Trophoblast cell (in vitro differentiated cells and primary cell): ENCODE results near the gene ANKRD1.

ENCODE experiments used
- DNase-seq, 2 donors: peaks; one replicate each; pipeline ENCODE4 v3.0.0-alpha.2; 2016
- H2AFZ ChIP-seq: 2 replicates; pipeline ENCODE4 v1.6.1; 2013; ENCODE audit warnings: low read length, moderate library complexity, mild to moderate bottlenecking; ENCODE audit not compliant: insufficient read depth, poor library complexity
- H2AK5ac ChIP-seq: 2 replicates; pipeline ENCODE4 v1.6.1; 2013; ENCODE audit warnings: mild to moderate bottlenecking, low read length
- H2BK120ac ChIP-seq: 2 replicates; pipeline ENCODE4 v1.6.1; 2013; ENCODE audit warnings: low read length, mild to moderate bottlenecking, moderate library complexity; ENCODE audit not compliant: insufficient read depth, poor library complexity
- H2BK12ac ChIP-seq: 2 replicates; pipeline ENCODE4 v1.6.1; 2013; ENCODE audit warnings: mild to moderate bottlenecking, low read length, moderate library complexity
- H2BK5ac ChIP-seq: 2 replicates; pipeline ENCODE4 v1.6.1; 2013; ENCODE audit warnings: low read length, low read depth, moderate library complexity, mild to moderate bottlenecking; ENCODE audit not compliant: poor library complexity
- H3K14ac ChIP-seq: 2 replicates; pipeline ENCODE4 v1.6.1; 2013; ENCODE audit warnings: mild to moderate bottlenecking, low read length
- H3K18ac ChIP-seq: 2 replicates; pipeline ENCODE4 v1.6.1; 2013; ENCODE audit warnings: mild to moderate bottlenecking, low read length
- H3K23ac ChIP-seq: 2 replicates; pipeline ENCODE4 v1.6.1; 2013; ENCODE audit warnings: low read length
- H3K27ac ChIP-seq: 2 replicates; pipeline ENCODE4 v1.5.1; 2013; ENCODE audit warnings: low read depth, mild to moderate bottlenecking, inconsistent platforms, low read length, moderate library complexity
- H3K27me3 ChIP-seq: 2 replicates; pipeline ENCODE4 v1.6.1; 2013; ENCODE audit warnings: inconsistent platforms, mild to moderate bottlenecking, low read length, moderate library complexity; ENCODE audit not compliant: insufficient read depth
- H3K36me3 ChIP-seq, 2 experiments: 1 replicate in 1 of 2; 2 replicates in 1 of 2; pipeline ENCODE4 v1.6.1; 2013; ENCODE audit warnings: low read length in 2 of 2, mild to moderate bottlenecking in 2 of 2, moderate library complexity in 1 of 2; ENCODE audit not compliant: insufficient read depth in 2 of 2, control insufficient read depth in 1 of 2
- H3K4ac ChIP-seq: 2 replicates; pipeline ENCODE4 v1.6.1; 2013; ENCODE audit warnings: low read depth, mild to moderate bottlenecking, low read length, moderate library complexity
- H3K4me1 ChIP-seq, 2 experiments: 1 replicate in 1 of 2; 2 replicates in 1 of 2; pipeline ENCODE4 v1.6.1; 2013; ENCODE audit warnings: low read length in 2 of 2, mild to moderate bottlenecking in 2 of 2, moderate library complexity in 1 of 2; ENCODE audit not compliant: insufficient read depth in 2 of 2, control insufficient read depth in 1 of 2
- H3K4me2 ChIP-seq: 2 replicates; pipeline ENCODE4 v1.6.1; 2013; ENCODE audit warnings: inconsistent platforms, mild to moderate bottlenecking, low read length, moderate library complexity
- H3K4me3 ChIP-seq: 2 replicates; pipeline ENCODE4 v1.5.1; 2013; ENCODE audit warnings: mild to moderate bottlenecking, low read depth, low read length, inconsistent platforms
- H3K79me1 ChIP-seq: one replicate; pipeline ENCODE4 v1.6.1; 2013; ENCODE audit warnings: low read length
- H3K79me2 ChIP-seq: 2 replicates; pipeline ENCODE4 v1.6.1; 2013; ENCODE audit warnings: low read length, mild to moderate bottlenecking; ENCODE audit not compliant: control insufficient read depth, insufficient read depth, poor library complexity
- H3K9ac ChIP-seq: 2 replicates; pipeline ENCODE4 v1.6.1; 2013; ENCODE audit warnings: mild to moderate bottlenecking, low read length
- H3K9me3 ChIP-seq: 2 replicates; pipeline ENCODE4 v1.6.1; 2013; ENCODE audit warnings: low read depth, mild to moderate bottlenecking, control low read depth, inconsistent platforms, low read length; ENCODE audit not compliant: insufficient read depth
- H4K12ac ChIP-seq: 2 replicates; pipeline ENCODE4 v1.6.1; 2013; ENCODE audit warnings: low read depth, mild to moderate bottlenecking, low read length, moderate library complexity
- H4K8ac ChIP-seq: 2 replicates; pipeline ENCODE4 v1.6.1; 2013; ENCODE audit warnings: low read depth, mild to moderate bottlenecking, low read length, moderate library complexity
- H4K91ac ChIP-seq: one replicate; pipeline ENCODE4 v1.6.1; 2013; ENCODE audit warnings: low read depth, mild to moderate bottlenecking, low read length, moderate library complexity
- WGBS: extraction: QIAGEN DNeasy Blood & Tissue Kit; methylation state at CpG from one replicate; pipeline ENCODE4 v1.1.7; 2013; ENCODE audit warnings: missing lambda C conversion rate; ENCODE audit not compliant: insufficient read length, insufficient coverage; ENCODE audit errors: extremely low coverage; 5-methylcytosine and 5-hydroxymethylcytosine counted together

ANKRD1 gene

GRCh38 chr10:90939648-90940047 lies 18.8 kb upstream of the ANKRD1 start:
- H3K18ac ChIP-seq = no peak overlapping the region
- H3K9me3 ChIP-seq = peaks cover 3% of the 10 kb centered on the region
- no peak overlapping the region for H3K9ac ChIP-seq
- H3K36me3 ChIP-seq = no peaks in the 10 kb centered on the region
- DNase-seq = no peak
- peak overlapping the region; percentile 30 for H2BK12ac ChIP-seq
- peak overlapping the region; percentile 3 for H4K91ac ChIP-seq
- H2AK5ac ChIP-seq = peak overlapping the region; percentile 48
- peaks cover 20% of the 10 kb centered on the region for H3K79me1 ChIP-seq
- no peak overlapping the region for H3K27ac ChIP-seq
- peak overlapping the region; percentile 2 for H2BK5ac ChIP-seq
- H4K12ac ChIP-seq = no peak overlapping the region
- H3K14ac ChIP-seq = no peak overlapping the region
- no peak overlapping the region for H2BK120ac ChIP-seq
- no peak overlapping the region for H3K4me2 ChIP-seq
- no CpG with 5 or more reads among the region's 6 CpGs for WGBS
- no peak overlapping the region for H3K23ac ChIP-seq
- H3K27me3 ChIP-seq = no peaks in the 10 kb centered on the region
- peaks cover 1% of the 10 kb centered on the region for H3K79me2 ChIP-seq
- no peak overlapping the region for H2AFZ ChIP-seq
- no peak overlapping the region for H3K4ac ChIP-seq
- H4K8ac ChIP-seq = no peak overlapping the region
- H3K4me1 ChIP-seq = peaks cover 6 to 16% of the 10 kb centered on the region in 2 experiments
- H3K4me3 ChIP-seq = no peak overlapping the region

GRCh38 chr10:90939116-90939515 lies 18.2 kb upstream of the ANKRD1 start:
- H3K9me3 ChIP-seq = peaks cover 3% of the 10 kb centered on the region
- H4K91ac ChIP-seq = no peak overlapping the region
- H4K8ac ChIP-seq = no peak overlapping the region
- no peak overlapping the region for H3K4me2 ChIP-seq
- no peaks in the 10 kb centered on the region for H3K36me3 ChIP-seq
- H3K79me1 ChIP-seq = peaks cover 22% of the 10 kb centered on the region
- H3K14ac ChIP-seq = no peak overlapping the region
- no peak overlapping the region for H3K4ac ChIP-seq
- no peak for DNase-seq
- no CpG with 5 or more reads among the region's 1 CpG for whole genome bisulfite sequencing
- H2AFZ ChIP-seq = no peak overlapping the region
- no peak overlapping the region for H3K9ac ChIP-seq
- no peak overlapping the region for H2BK120ac ChIP-seq
- H3K27me3 ChIP-seq = no peaks in the 10 kb centered on the region
- H4K12ac ChIP-seq = no peak overlapping the region
- H2AK5ac ChIP-seq = no peak overlapping the region
- H3K4me1 ChIP-seq = peaks cover 6 to 18% of the 10 kb centered on the region in 2 experiments
- H3K27ac ChIP-seq = no peak overlapping the region
- H2BK12ac ChIP-seq = no peak overlapping the region
- no peak overlapping the region for H3K23ac ChIP-seq
- no peak overlapping the region for H2BK5ac ChIP-seq
- H3K79me2 ChIP-seq = peaks cover 1% of the 10 kb centered on the region
- no peak overlapping the region for H3K4me3 ChIP-seq
- no peak overlapping the region for H3K18ac ChIP-seq

- Histone ChIP-seq H2AK5ac (peak overlapping the region; percentile 6), H2BK12ac (peak overlapping the region; percentile 37), H4K8ac (no peak overlapping the region), H4K91ac (peak overlapping the region; percentile 76), H3K4me3 (no peak overlapping the region), H3K27me3 (no peaks in the 10 kb centered on the region), H3K14ac (peak overlapping the region; percentile 14), H3K79me2 (peaks cover 1% of the 10 kb centered on the region), H2AFZ (no peak overlapping the region), H3K4me2 (no peak overlapping the region), H3K27ac (peak overlapping the region; percentile 62), H3K4ac (no peak overlapping the region), H3K36me3 (no peaks in the 10 kb centered on the region), H2BK120ac (peak overlapping the region; percentile 71), H3K18ac (peak overlapping the region; percentile 8), H4K12ac (no peak overlapping the region), H3K23ac (no peak overlapping the region), H2BK5ac (peak overlapping the region; percentile 23), H3K9ac (no peak overlapping the region), H3K9me3 (peaks cover 3% of the 10 kb centered on the region), H3K4me1 (peaks cover 6 to 18% of the 10 kb centered on the region in 2 experiments), H3K79me1 (peaks cover 26% of the 10 kb centered on the region)
- DNase-seq = no peak
- no CpG with 5 or more reads among the region's 8 CpGs for WGBS
These were observed 16.9 kb upstream of the ANKRD1 start for GRCh38 chr10:90937645-90938258.

- Histone ChIP-seq H2BK5ac (peak overlapping the region; percentile 64), H4K12ac (no peak overlapping the region), H3K14ac (no peak overlapping the region), H2BK12ac (peak overlapping the region; percentile 73), H3K4me1 (peaks cover 8 to 22% of the 10 kb centered on the region in 2 experiments), H4K91ac (peak overlapping the region; percentile 80), H3K4me3 (no peak overlapping the region), H3K27me3 (no peaks in the 10 kb centered on the region), H3K4me2 (no peak overlapping the region), H3K27ac (peak overlapping the region; percentile 43), H3K36me3 (no peaks in the 10 kb centered on the region), H3K79me2 (peaks cover 1% of the 10 kb centered on the region), H4K8ac (peak overlapping the region; percentile 33), H2AK5ac (no peak overlapping the region), H2BK120ac (peak overlapping the region; percentile 75), H2AFZ (no peak overlapping the region), H3K23ac (no peak overlapping the region), H3K79me1 (peaks cover 30% of the 10 kb centered on the region), H3K9me3 (peaks cover 3% of the 10 kb centered on the region), H3K4ac (no peak overlapping the region), H3K9ac (no peak overlapping the region), H3K18ac (no peak overlapping the region)
- WGBS = no CpG with 5 or more reads among the region's 2 CpGs
- DNase-seq = no peak
These were observed 15.4 kb upstream of the ANKRD1 start for GRCh38 chr10:90936276-90936659.
